ENCODE data around the gene RNF152.

Gene RNF152

GRCh38 chr18:61893309-61893970 lies 633 bp upstream of the RNF152 start:
- Mint-ChIP-seq H3K9me3 (peaks cover 10% of the 10 kb centered on the region), H3K27ac (no peak overlapping the region), H3K4me1 (peaks cover 37% of the 10 kb centered on the region), H3K36me3 (ENCODE audit: low read depth) (peaks cover 27% of the 10 kb centered on the region), H3K4me3 (peak overlapping the region; percentile 86), H3K27me3 (ENCODE audit: low read depth, poor library complexity) (peaks cover 41% of the 10 kb centered on the region)
- TF ChIP-seq CTCF (IDR thresholded peaks at IDR 0.05), result no peak
- peak; percentile 77 for DNase-seq

GRCh38 chr18:61891894-61892293 lies 913 bp downstream of the RNF152 start:
- H3K27me3 Mint-ChIP-seq (ENCODE audit: low read depth, poor library complexity), result peaks cover 38% of the 10 kb centered on the region
- no peak for DNase-seq
- H3K4me3 Mint-ChIP-seq, result peak overlapping the region; percentile 86
- H3K9me3 Mint-ChIP-seq, result no peaks in the 10 kb centered on the region
- H3K27ac Mint-ChIP-seq, result no peak overlapping the region
- no peak for TF ChIP-seq CTCF (IDR thresholded peaks at IDR 0.05)
- H3K36me3 Mint-ChIP-seq (ENCODE audit: low read depth), result peaks cover 37% of the 10 kb centered on the region
- peaks cover 25% of the 10 kb centered on the region for H3K4me1 Mint-ChIP-seq

GRCh38 chr18:61891271-61891670 lies 1.5 kb downstream of the RNF152 start:
- Mint-ChIP-seq H3K36me3 (ENCODE audit: low read depth) (peaks cover 41% of the 10 kb centered on the region), H3K4me1 (peaks cover 21% of the 10 kb centered on the region), H3K27me3 (ENCODE audit: low read depth, poor library complexity) (peaks cover 42% of the 10 kb centered on the region), H3K4me3 (no peak overlapping the region), H3K27ac (no peak overlapping the region), H3K9me3 (no peaks in the 10 kb centered on the region)
- DNase-seq, result no peak
- TF ChIP-seq CTCF (IDR thresholded peaks at IDR 0.05), result no peak

- peaks cover 21% of the 10 kb centered on the region for H3K4me1 Mint-ChIP-seq
- H3K27me3 Mint-ChIP-seq (ENCODE audit: low read depth, poor library complexity), result peaks cover 41% of the 10 kb centered on the region
- no peak for TF ChIP-seq CTCF (IDR thresholded peaks at IDR 0.05)
- H3K27ac Mint-ChIP-seq, result no peak overlapping the region
- DNase-seq, result no peak
- H3K9me3 Mint-ChIP-seq, result no peaks in the 10 kb centered on the region
- H3K4me3 Mint-ChIP-seq, result no peak overlapping the region
- peaks cover 41% of the 10 kb centered on the region for H3K36me3 Mint-ChIP-seq (ENCODE audit: low read depth)
Measured at GRCh38 chr18:61890344-61890743, 2.5 kb downstream of the RNF152 start.

GRCh38 chr18:61889541-61889940 lies 3.3 kb downstream of the RNF152 start:
- Mint-ChIP-seq H3K9me3 (no peaks in the 10 kb centered on the region), H3K27me3 (ENCODE audit: low read depth, poor library complexity) (peaks cover 36% of the 10 kb centered on the region), H3K4me3 (no peak overlapping the region), H3K27ac (no peak overlapping the region), H3K36me3 (ENCODE audit: low read depth) (peaks cover 41% of the 10 kb centered on the region), H3K4me1 (peaks cover 17% of the 10 kb centered on the region)
- DNase-seq, result no peak
- no peak for TF ChIP-seq CTCF (IDR thresholded peaks at IDR 0.05)

- Mint-ChIP-seq H3K4me3 (no peak overlapping the region), H3K36me3 (ENCODE audit: low read depth) (peaks cover 45% of the 10 kb centered on the region)
Measured at GRCh38 chr18:61888622-61889021, 4.2 kb downstream of the RNF152 start.

More at GRCh38 chr18:61888622-61889021, 4.2 kb downstream of the RNF152 start:
- no peak for DNase-seq
- Mint-ChIP-seq H3K9me3 (no peaks in the 10 kb centered on the region), H3K4me1 (peaks cover 17% of the 10 kb centered on the region), H3K27ac (no peak overlapping the region), H3K27me3 (ENCODE audit: low read depth, poor library complexity) (peaks cover 36% of the 10 kb centered on the region)
- no peak for TF ChIP-seq CTCF (IDR thresholded peaks at IDR 0.05)

All from nephron progenitor cell (in vitro differentiated cells).